Gastrocnemius medialis (tissue), 4 donors: ENCODE measurements around the gene POLR2I. TPM values are rescaled to one million over a fixed set of nuclear protein-coding genes. Genes with fewer than 3 reads are reported as not detected.

Experiments used
- ATAC-seq, 2 donors: fragments of 150-250 bp; one replicate each; pipeline ENCODE4 v1.9.1; 2016
- DNase-seq, 2 donors: peaks; one replicate each; pipeline ENCODE4 v3.0.0-alpha.2; 2019
- H3K27ac ChIP-seq, 4 donors: fragments of 200-600 bp; sonication (generic); 1 replicate in 1 of 4; 2 replicates in 3 of 4; pipeline ENCODE4 v1.5.1; 2016 to 2018; ENCODE audit warnings: mild to moderate bottlenecking in 2 of 4, moderate library complexity in 1 of 4
- H3K27me3 ChIP-seq, 3 donors: fragments of 200-600 bp; sonication (generic) in 2 of 3; 1 replicate in 1 of 3; 2 replicates in 2 of 3; pipeline versions ENCODE4 v1.5.1 to v1.6.0; 2016 to 2019; ENCODE audit warnings: mild to moderate bottlenecking in 1 of 3, moderate library complexity in 1 of 3
- H3K36me3 ChIP-seq, 2 donors: fragments of 200-600 bp; sonication (generic) in 1 of 2; one replicate each; pipeline ENCODE4 v1.5.1; 2017 to 2018
- H3K4me1 ChIP-seq, 2 donors: fragments of 200-600 bp; sonication (generic) in 1 of 2; one replicate each; pipeline ENCODE4 v1.5.1; 2016 to 2017; ENCODE audit warnings: mild to moderate bottlenecking in 2 of 2
- H3K4me3 ChIP-seq, 4 donors: fragments of 200-600 bp; sonication (generic) in 3 of 4; 1 replicate in 1 of 4; 2 replicates in 3 of 4; pipeline ENCODE4 v1.5.1; 2016 to 2019; ENCODE audit warnings: mild to moderate bottlenecking in 2 of 4
- H3K9me3 ChIP-seq, 3 donors: fragments of 200-600 bp; sonication (generic) in 2 of 3; 1 replicate in 1 of 3; 2 replicates in 2 of 3; pipeline ENCODE4 v1.5.1; 2016 to 2019
- CTCF ChIP-seq, 5 experiments: fragments of 450-650 bp in 3 of 5; fragments of 200-600 bp in 2 of 5; sonication (generic) in 2 of 5; IDR thresholded peaks in 4 of 5; conservative IDR thresholded peaks in 1 of 5; 1 replicate in 4 of 5; 2 replicates in 1 of 5; pipeline ENCODE4 v1.5.1; 2016 to 2019; ENCODE audit warnings: antibody characterized with exemption in 5 of 5, mild to moderate bottlenecking in 3 of 5, moderate library complexity in 3 of 5
- POLR2A ChIP-seq, 2 donors: fragments of 450-650 bp; IDR thresholded peaks; one replicate each; pipeline ENCODE4 v1.6.1; 2017; ENCODE audit warnings: antibody characterized with exemption in 2 of 2, mild to moderate bottlenecking in 2 of 2, moderate library complexity in 2 of 2
- in situ Hi-C, 4 donors: fragments of 200-750 bp; cut with MboI; loops; one replicate each; pipeline versions ENCODE4 v1.15.0 to v1.8.0; 2017; ENCODE audit warnings: low sequenced_read_pairs in 4 of 4
- intact Hi-C: fragments of 100-400 bp; cut with DNase I; formaldehyde crosslinking; loops from one replicate; pipeline ENCODE4 v1.15.1; 2023; ENCODE audit warnings: low total_unique reads
- total RNA-seq, 4 donors: library from RNA; depleted of rRNA; stranded (reverse); fragments of >200 nt; gene quantifications; one replicate each; pipeline versions ENCODE4 v1.1.0 to v1.2.3, GENCODE V29; 2016

Gene POLR2I
- total RNA-seq, 4 donors from 2014 or later = 61.0 to 88.7 (median 79.4) TPM

GRCh38 chr19:36112678-36113077 is 2.0 kb downstream of the POLR2I start:
- ATAC-seq (no peak), DNase-seq (no peak)
- H3K27ac ChIP-seq = no peak overlapping the region
- TF ChIP-seq POLR2A (IDR thresholded peaks at IDR 0.05) = no peak
- TF ChIP-seq CTCF (IDR thresholded peaks at IDR 0.05 in 4 of 5, conservative IDR thresholded peaks at IDR 0.05 in 1 of 5) = no peak
- in situ Hi-C loops = no loop called here
- H3K4me1 ChIP-seq = peaks cover 17 to 18% of the 10 kb centered on the region in 2 donors
- peaks cover 0 to 41% of the 10 kb centered on the region in 2 donors for H3K36me3 ChIP-seq
- H3K27me3 ChIP-seq = no peaks in the 10 kb centered on the region
- intact Hi-C loops = loop anchor here (10.0 kb wide), 1 partner anchor 368 kb away; the partner anchor contains the start of genes IGFLR1, LIN37, PSENEN and U2AF1L4
- no peak overlapping the region for H3K4me3 ChIP-seq
- H3K9me3 ChIP-seq = no peaks in the 10 kb centered on the region

- intact Hi-C loops = loop anchor here (10.0 kb wide), 1 partner anchor 366 kb away; the partner anchor contains the start of genes IGFLR1, LIN37, PSENEN and U2AF1L4
- Histone ChIP-seq H3K27ac (no peak overlapping the region), H3K36me3 (peaks cover 0 to 30% of the 10 kb centered on the region in 2 donors), H3K4me1 (peaks cover 12 to 16% of the 10 kb centered on the region in 2 donors), H3K9me3 (no peaks in the 10 kb centered on the region), H3K27me3 (no peaks in the 10 kb centered on the region), H3K4me3 (no peak overlapping the region)
- TF ChIP-seq POLR2A (IDR thresholded peaks at IDR 0.05) = no peak
- TF ChIP-seq CTCF (IDR thresholded peaks at IDR 0.05 in 4 of 5, conservative IDR thresholded peaks at IDR 0.05 in 1 of 5) = no peak
- in situ Hi-C loops = no loop called here
- no peak for DNase-seq
- ATAC-seq = no peak
Observed at GRCh38 chr19:36111200-36111539, 3.5 kb downstream of the POLR2I start.

- no peak for TF ChIP-seq POLR2A (IDR thresholded peaks at IDR 0.05)
- TF ChIP-seq CTCF (IDR thresholded peaks at IDR 0.05 in 4 of 5, conservative IDR thresholded peaks at IDR 0.05 in 1 of 5) = no peak
- no peak for DNase-seq
Observed at GRCh38 chr19:36110487-36111199, 4.0 kb downstream of the POLR2I start, which contains the start of gene OVOL3. OVOL3 (plus strand) TSS chr19:36111143; CDS start chr19:36111203, 60 bp downstream.

GRCh38 chr19:36108684-36109083 is 6.0 kb downstream of the POLR2I start:
- intact Hi-C loops = no loop called here
- peaks cover 0 to 30% of the 10 kb centered on the region in 2 donors for H3K36me3 ChIP-seq

More at GRCh38 chr19:36110487-36111199, 4.0 kb downstream of the POLR2I start, which contains the start of gene OVOL3:
- Histone ChIP-seq H3K4me3 (no peak within 1 kb of the TSS), H3K9me3 (no peaks in the 10 kb centered on the region), H3K27ac (no peak within 1 kb of the TSS), H3K4me1 (peaks cover 10 to 13% of the 10 kb centered on the region in 2 donors), H3K27me3 (no peaks in the 10 kb centered on the region), H3K36me3 (peaks cover 0 to 30% of the 10 kb centered on the region in 2 donors)
- in situ Hi-C loops = no loop called here
- intact Hi-C loops = loop anchor here (10.0 kb wide), 1 partner anchor 366 kb away; the partner anchor contains the start of genes IGFLR1, LIN37, PSENEN and U2AF1L4
- no peak for ATAC-seq

More at GRCh38 chr19:36108684-36109083, 6.0 kb downstream of the POLR2I start:
- Histone ChIP-seq H3K9me3 (no peaks in the 10 kb centered on the region), H3K4me3 (no peak overlapping the region), H3K27me3 (no peaks in the 10 kb centered on the region), H3K27ac (no peak overlapping the region), H3K4me1 (peaks cover 3 to 17% of the 10 kb centered on the region in 2 donors)
- ATAC-seq (no peak), DNase-seq (no peak)
- in situ Hi-C loops = no loop called here
- TF ChIP-seq POLR2A (IDR thresholded peaks at IDR 0.05) (no peak), CTCF (IDR thresholded peaks at IDR 0.05 in 4 of 5, conservative IDR thresholded peaks at IDR 0.05 in 1 of 5) (no peak)
